Mesothelial cell of epicardium (in vitro differentiated cells): Measurements from ENCODE around the gene FRMPD2. TPM values are rescaled to one million over a fixed set of nuclear protein-coding genes. Genes with fewer than 3 reads are reported as not detected.
"Not testable (repeated sequence)": the region's sequence is repeated elsewhere in the genome, so short reads cannot be mapped to it uniquely, and the experiment has no call there.

Experiments
- DNase-seq, 2 experiments: peaks; one replicate each; pipeline ENCODE4 v3.0.0; 2021; ENCODE audit warnings: low spot score in 2 of 2; ENCODE audit not compliant: unreplicated experiment in 2 of 2
- H3K27ac Mint-ChIP-seq: 2 replicates; pipeline ENCODE4 v1.8.0; 2021; ENCODE audit warnings: mixed read lengths
- H3K27me3 Mint-ChIP-seq: 2 replicates; pipeline ENCODE4 v1.8.0; 2021; ENCODE audit warnings: low read depth, mixed read lengths
- H3K36me3 Mint-ChIP-seq: 2 replicates; pipeline ENCODE4 v1.8.0; 2021; ENCODE audit warnings: mixed read lengths
- H3K4me1 Mint-ChIP-seq: 2 replicates; pipeline ENCODE4 v1.8.0; 2021; ENCODE audit warnings: mixed read lengths
- H3K4me3 Mint-ChIP-seq: 2 replicates; pipeline ENCODE4 v1.8.0; 2021; ENCODE audit warnings: mild to moderate bottlenecking, moderate library complexity, mixed read lengths
- H3K9me3 Mint-ChIP-seq: 2 replicates; pipeline ENCODE4 v1.8.0; 2021; ENCODE audit warnings: mixed read lengths
- CTCF ChIP-seq: fragments of 200-600 bp; sonication (generic); IDR thresholded peaks from one replicate; pipeline ENCODE4 v1.5.0; 2021; ENCODE audit warnings: antibody characterized with exemption; ENCODE audit not compliant: unreplicated experiment
- total RNA-seq: library from RNA; stranded (reverse); gene quantifications from 3 replicates; pipeline ENCODE4 v1.2.1, GENCODE V29; 2021

The FRMPD2 gene
- total RNA-seq, 1 donor from 2014 or later: 0.18 TPM

- H3K4me1 Mint-ChIP-seq: peaks cover 23% of the 10 kb centered on the region
- H3K36me3 Mint-ChIP-seq: no peaks in the 10 kb centered on the region
- H3K27me3 Mint-ChIP-seq: peaks cover 8% of the 10 kb centered on the region
- no peak for DNase-seq
- H3K27ac Mint-ChIP-seq: no peak overlapping the region
- no peak overlapping the region for H3K4me3 Mint-ChIP-seq
- TF ChIP-seq CTCF: no peak
- H3K9me3 Mint-ChIP-seq: peaks cover 26% of the 10 kb centered on the region
These were observed 11.9 kb upstream of the FRMPD2 start for GRCh38 chr10:48286356-48286755.

GRCh38 chr10:48285710-48286109 is 11.2 kb upstream of the FRMPD2 start:
- DNase-seq: no peak
- Mint-ChIP-seq H3K27me3 (peaks cover 10% of the 10 kb centered on the region), H3K4me3 (no peak overlapping the region), H3K27ac (no peak overlapping the region), H3K9me3 (peaks cover 32% of the 10 kb centered on the region), H3K36me3 (no peaks in the 10 kb centered on the region), H3K4me1 (peaks cover 23% of the 10 kb centered on the region)
- no peak for TF ChIP-seq CTCF

GRCh38 chr10:48284811-48285210 is 10.3 kb upstream of the FRMPD2 start:
- no peak for TF ChIP-seq CTCF
- no peak overlapping the region for H3K4me3 Mint-ChIP-seq
- H3K27ac Mint-ChIP-seq: no peak overlapping the region
- H3K9me3 Mint-ChIP-seq: peaks cover 32% of the 10 kb centered on the region
- DNase-seq: no peak
- peaks cover 23% of the 10 kb centered on the region for H3K4me1 Mint-ChIP-seq
- no peaks in the 10 kb centered on the region for H3K36me3 Mint-ChIP-seq
- peaks cover 10% of the 10 kb centered on the region for H3K27me3 Mint-ChIP-seq

GRCh38 chr10:48284002-48284546 is 9.6 kb upstream of the FRMPD2 start:
- no peaks in the 10 kb centered on the region for H3K36me3 Mint-ChIP-seq
- peaks cover 10% of the 10 kb centered on the region for H3K27me3 Mint-ChIP-seq
- TF ChIP-seq CTCF: no peak
- no peak overlapping the region for H3K4me3 Mint-ChIP-seq
- no peak for DNase-seq
- peaks cover 32% of the 10 kb centered on the region for H3K9me3 Mint-ChIP-seq
- peaks cover 16% of the 10 kb centered on the region for H3K4me1 Mint-ChIP-seq
- H3K27ac Mint-ChIP-seq: no peak overlapping the region

GRCh38 chr10:48282829-48283228 is 8.3 kb upstream of the FRMPD2 start:
- H3K27me3 Mint-ChIP-seq: peaks cover 10% of the 10 kb centered on the region
- H3K27ac Mint-ChIP-seq: no peak overlapping the region
- H3K9me3 Mint-ChIP-seq: peaks cover 36% of the 10 kb centered on the region
- H3K36me3 Mint-ChIP-seq: no peaks in the 10 kb centered on the region
- no peak overlapping the region for H3K4me3 Mint-ChIP-seq
- peaks cover 9% of the 10 kb centered on the region for H3K4me1 Mint-ChIP-seq
- TF ChIP-seq CTCF: no peak
- DNase-seq: no peak

GRCh38 chr10:48281697-48282096 is 7.2 kb upstream of the FRMPD2 start:
- peaks cover 10% of the 10 kb centered on the region for H3K27me3 Mint-ChIP-seq
- H3K36me3 Mint-ChIP-seq, H3K27ac Mint-ChIP-seq, DNase-seq, H3K4me3 Mint-ChIP-seq, H3K4me1 Mint-ChIP-seq: not testable (repeated sequence)
- H3K9me3 Mint-ChIP-seq: peaks cover 36% of the 10 kb centered on the region
